Measurements from ENCODE around the gene KCNK10.

KCNK10 gene

GRCh38 chr14:88303041-88303440 is 20.0 kb downstream of the KCNK10 start:
- no peak overlapping the region for H3K27ac ChIP-seq
- TF ChIP-seq ZFX (IDR thresholded peaks at IDR 0.05): no peak
- TF ChIP-seq CTCF (conservative IDR thresholded peaks at IDR 0.05): no peak

- H3K27ac ChIP-seq: no peak overlapping the region
- TF ChIP-seq CTCF (conservative IDR thresholded peaks at IDR 0.05): no peak
- TF ChIP-seq ZFX (IDR thresholded peaks at IDR 0.05): no peak
Measured at GRCh38 chr14:88301381-88301780, 21.7 kb downstream of the KCNK10 start.

- H3K27ac ChIP-seq: no peak overlapping the region
Measured at GRCh38 chr14:88300817-88301216, 22.3 kb downstream of the KCNK10 start.

GRCh38 chr14:88299865-88300530 is 23.1 kb downstream of the KCNK10 start:
- TF ChIP-seq ZFX (IDR thresholded peaks at IDR 0.05) (no peak), CTCF (conservative IDR thresholded peaks at IDR 0.05) (no peak)
- H3K27ac ChIP-seq: no peak overlapping the region

More at GRCh38 chr14:88300817-88301216, 22.3 kb downstream of the KCNK10 start:
- TF ChIP-seq ZFX (IDR thresholded peaks at IDR 0.05): no peak
- TF ChIP-seq CTCF (conservative IDR thresholded peaks at IDR 0.05): no peak

GRCh38 chr14:88297306-88297705 is 25.8 kb downstream of the KCNK10 start:
- TF ChIP-seq CTCF (conservative IDR thresholded peaks at IDR 0.05) (no peak), ZFX (IDR thresholded peaks at IDR 0.05) (no peak)
- H3K27ac ChIP-seq: no peak overlapping the region

GRCh38 chr14:88296351-88296750 is 26.7 kb downstream of the KCNK10 start:
- no peak overlapping the region for H3K27ac ChIP-seq
- TF ChIP-seq ZFX (IDR thresholded peaks at IDR 0.05): no peak
- no peak for TF ChIP-seq CTCF (conservative IDR thresholded peaks at IDR 0.05)

- H3K27ac ChIP-seq: no peak overlapping the region
- TF ChIP-seq CTCF (conservative IDR thresholded peaks at IDR 0.05): no peak
- TF ChIP-seq ZFX (IDR thresholded peaks at IDR 0.05): no peak
Measured at GRCh38 chr14:88289996-88290395, 33.1 kb downstream of the KCNK10 start.
